HG02938 (cell line): ENCODE measurements around the gene MAPKBP1.

Source experiments
- ATAC-seq: cut with Tn5 transposase; IDR thresholded peaks from one replicate; pipeline ENCODE4 v1.9.1; 2021; ENCODE audit warnings: mild to moderate bottlenecking, moderate library complexity; ENCODE audit not compliant: unreplicated experiment

MAPKBP1 gene

DNA sequence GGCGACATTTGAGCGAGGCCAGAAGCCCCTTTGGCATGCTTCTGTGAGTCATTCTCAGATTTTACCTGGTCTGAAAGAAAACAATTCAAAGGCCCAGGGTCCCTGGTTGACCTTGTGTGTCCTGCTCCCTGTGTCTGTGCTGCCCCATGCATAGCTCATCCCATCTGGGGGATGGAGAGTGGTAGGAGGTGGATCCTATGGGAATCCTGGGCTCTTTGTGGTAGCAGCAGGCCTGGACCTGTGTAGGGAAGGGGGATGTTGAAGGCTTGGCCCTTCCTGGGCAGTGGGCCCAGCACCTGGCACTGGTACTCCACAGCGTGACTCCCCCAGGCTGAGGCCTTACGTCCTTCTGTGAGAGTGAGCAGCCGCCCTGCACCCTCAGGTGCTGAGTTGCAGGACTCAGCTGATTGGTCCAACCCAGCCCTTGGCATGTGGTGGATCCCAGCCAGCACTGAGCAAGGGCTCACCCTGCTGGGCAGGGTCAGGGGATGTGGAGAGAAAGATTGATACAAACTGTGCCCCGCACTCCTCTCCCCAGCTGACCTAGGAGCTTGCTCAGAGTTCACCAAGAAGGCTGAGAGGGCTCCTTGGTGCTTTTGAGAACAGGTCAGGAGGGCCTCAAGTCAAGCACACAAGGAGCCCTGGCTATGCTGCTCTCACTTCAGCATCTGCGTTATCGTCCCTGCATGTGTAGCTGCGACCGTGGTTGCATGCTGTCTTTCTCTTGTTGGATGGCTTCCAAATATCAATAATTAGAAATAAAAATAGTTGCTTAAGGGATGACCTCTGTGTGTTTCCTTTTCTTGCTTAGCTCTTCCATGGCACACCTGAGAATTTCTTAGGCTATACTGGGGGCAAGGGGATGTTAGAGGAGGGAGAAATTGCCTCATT is 32.3 kb downstream of the MAPKBP1 start:
- no peak for ATAC-seq

DNA sequence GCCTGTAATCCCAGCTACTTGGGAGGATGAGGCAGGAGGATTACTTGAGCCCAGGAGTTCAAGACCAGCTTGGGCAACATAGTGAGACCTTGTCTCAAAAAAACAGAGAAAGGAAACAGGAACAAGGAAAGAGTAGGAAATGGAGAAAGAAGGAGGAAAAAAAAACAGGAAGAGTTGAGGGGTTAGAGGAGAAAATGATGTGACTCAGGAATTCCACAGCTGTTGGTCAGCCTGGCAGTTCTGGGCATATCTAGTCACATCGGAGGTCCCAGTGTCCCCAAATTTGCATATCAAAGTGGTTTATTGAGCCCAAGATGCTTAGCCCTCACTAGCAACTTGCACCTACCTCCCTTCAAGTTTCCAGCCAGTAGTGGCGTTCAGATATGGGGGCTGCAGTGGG is 34.8 kb downstream of the MAPKBP1 start:
- ATAC-seq: no peak

DNA sequence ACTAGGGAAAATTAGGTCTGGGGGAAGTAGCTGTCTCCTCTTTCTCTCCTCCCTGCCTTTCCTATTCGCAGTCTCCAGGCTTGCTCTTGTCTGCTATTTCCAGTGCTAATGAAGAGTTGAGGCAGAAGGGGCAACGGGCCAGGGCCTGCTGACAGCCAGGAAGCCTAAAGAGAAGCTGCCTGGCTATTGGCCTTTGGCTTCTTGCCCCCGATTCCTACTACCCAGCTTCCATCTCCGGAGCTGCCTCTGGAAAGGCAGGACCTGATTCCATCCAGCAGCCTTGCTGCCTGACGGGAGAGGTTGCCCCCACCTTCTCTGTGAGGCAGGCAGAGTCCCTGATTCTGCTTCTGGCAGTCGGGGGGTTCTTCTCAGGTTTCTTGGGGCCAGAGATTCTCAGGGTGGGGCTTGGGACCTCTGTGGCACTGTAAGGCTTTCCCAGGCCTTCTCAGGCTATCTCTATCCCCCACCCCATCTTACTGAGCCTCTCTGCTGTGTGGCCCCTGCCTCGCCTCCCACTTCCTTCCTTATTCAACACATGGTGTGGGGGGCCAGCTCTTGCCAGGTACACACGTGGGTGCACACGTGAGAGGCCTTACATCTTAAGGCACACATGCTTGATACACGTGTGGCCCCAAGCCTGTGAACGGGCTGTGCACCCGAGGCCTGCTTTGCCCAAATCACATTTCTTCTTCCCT is 35.4 kb downstream of the MAPKBP1 start:
- ATAC-seq: no peak

DNA sequence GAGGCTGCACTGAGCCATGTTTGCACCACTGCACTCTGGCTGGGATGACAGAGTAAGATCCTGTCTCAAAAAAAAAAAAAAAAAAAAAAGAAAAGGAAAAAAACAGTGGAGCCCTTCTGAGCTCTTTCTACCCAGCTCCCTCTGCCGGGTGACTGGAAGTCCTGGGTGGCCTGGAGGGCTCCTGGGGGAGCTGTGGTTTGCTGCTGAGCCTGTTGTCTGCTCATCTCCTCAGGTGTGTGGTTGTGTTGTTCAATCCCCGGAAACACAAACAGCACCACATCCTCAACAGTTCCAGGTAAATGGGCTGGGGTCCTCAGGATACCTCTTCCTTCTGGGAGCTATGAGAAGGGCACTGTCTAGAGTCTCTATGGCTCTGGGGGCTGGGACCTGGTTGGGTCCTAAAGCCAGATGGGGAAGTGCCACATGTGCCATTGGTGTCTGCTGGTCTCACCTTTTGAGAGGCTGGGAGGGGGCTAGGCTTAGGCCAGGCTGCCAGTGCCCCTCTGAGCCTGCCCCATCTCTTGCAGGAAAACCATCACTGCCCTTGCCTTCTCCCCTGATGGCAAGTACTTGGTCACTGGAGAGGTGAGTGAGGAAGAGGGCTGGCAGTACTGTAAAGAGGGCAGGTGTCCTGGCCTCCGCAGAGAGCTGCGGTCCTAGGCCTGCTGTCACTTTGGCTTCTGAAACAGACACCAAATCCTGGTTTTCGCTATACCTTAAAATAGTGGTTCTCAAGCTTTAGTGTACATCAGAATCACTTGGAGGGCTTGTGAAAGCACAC is 36.6 kb downstream of the MAPKBP1 start:
- no peak for ATAC-seq

DNA sequence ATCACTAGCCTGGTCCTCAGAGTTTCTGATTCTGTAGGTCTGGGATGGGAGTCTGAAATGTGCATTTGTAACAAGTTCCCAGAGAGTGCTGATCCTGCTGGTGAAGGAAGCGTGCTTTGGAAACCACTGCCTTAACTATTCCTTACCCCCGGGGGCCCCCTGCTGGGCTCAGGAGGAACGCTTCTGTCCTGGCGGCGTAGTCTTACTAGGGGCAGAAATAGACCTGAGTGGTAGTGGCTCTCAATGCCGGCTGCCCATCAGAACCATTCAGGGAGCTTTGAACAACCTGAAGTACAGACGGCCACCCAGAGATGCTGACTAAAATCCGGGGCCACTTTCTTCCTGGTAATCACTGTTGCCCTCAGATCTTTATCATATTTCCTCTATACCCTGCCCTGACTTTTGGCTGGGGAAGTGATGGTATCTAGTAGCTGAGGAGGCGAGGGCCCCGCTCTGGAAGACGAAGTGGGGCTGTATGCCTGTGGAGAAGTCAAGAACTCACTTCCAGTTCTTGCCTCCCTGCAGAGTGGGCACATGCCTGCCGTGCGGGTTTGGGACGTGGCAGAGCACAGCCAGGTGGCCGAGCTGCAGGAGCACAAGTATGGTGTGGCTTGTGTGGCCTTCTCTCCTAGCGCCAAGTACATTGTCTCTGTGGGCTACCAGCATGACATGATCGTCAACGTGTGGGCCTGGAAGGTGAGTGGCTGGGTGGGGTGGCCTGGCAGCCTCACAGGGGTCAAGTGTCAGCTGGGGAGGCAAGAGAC is 37.3 kb downstream of the MAPKBP1 start:
- ATAC-seq: no peak

DNA sequence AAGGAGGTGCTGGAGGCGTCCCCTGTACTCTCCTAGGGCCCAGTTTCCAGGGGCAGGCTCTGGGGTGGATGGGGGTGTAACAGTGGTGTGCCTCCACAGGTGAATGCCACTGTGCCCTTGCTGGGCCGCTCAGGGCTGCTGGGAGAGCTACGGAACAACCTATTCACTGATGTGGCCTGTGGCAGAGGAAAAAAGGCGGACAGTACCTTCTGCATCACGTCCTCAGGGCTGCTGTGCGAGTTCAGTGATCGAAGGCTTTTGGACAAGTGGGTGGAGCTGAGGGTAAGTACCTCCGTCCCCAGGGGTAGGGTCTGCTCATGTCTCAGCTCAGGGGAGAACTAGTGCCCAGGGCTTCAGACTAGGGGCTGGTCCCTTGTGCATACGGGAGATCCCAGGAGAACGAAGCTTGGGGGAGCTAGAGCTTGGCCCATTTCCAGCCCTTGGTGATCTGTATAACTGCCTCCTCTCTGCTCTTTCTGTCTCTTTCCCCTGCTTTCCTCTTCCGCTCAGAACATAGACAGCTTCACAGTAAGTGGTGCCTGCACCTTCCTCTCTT is 38.6 kb downstream of the MAPKBP1 start:
- ATAC-seq: no peak

DNA sequence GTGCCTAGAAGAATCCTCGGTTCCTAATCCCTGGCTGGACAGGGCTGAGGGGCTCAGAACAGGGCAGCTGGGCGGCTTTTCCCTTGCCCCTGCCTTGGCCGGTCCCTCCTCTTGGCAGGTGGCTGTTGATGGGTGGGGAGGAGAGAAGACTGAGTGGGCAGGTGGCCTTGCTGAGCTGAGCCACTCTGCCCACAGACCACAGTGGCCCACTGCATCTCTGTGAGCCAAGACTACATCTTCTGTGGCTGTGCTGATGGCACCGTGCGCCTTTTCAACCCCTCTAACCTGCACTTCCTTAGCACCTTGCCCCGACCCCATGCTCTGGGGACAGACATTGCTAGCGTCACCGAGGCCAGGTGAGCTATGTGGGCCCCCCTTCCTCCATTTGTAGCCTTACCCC is 39.1 kb downstream of the MAPKBP1 start:
- no peak for ATAC-seq

DNA sequence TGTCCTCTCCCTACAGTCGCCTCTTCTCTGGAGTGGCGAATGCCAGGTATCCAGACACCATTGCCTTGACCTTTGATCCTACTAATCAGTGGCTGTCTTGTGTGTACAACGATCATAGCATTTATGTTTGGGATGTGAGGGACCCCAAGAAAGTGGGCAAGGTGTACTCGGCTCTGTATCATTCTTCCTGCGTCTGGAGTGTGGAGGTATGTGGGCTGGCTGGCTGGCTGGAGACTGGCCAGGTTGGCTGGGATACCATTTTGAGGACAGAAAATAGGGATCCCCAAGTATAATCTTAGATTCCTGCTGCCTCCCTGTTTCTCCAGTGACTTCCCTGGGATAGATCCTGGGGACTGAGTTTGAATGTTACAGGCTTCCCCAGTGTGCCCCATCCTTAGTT is 40.2 kb downstream of the MAPKBP1 start:
- no peak for ATAC-seq

DNA sequence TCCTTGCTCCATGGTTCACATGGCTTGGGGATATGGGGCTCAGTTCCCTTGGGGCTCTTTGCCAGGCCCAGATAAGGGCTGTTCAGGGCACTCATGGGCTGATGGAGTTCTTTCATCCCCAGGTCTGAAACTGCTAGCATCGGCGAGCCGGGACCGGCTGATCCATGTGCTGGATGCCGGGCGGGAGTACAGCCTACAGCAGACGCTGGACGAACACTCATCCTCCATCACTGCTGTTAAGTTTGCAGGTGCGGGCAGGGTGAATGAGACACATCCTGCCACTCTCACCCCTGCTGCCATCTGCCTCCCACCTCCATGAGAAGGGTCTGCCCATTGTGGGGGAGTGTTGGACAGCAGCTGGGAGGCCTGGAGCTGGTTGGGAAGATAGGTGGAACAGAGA is 42.5 kb downstream of the MAPKBP1 start:
- no peak for ATAC-seq

DNA sequence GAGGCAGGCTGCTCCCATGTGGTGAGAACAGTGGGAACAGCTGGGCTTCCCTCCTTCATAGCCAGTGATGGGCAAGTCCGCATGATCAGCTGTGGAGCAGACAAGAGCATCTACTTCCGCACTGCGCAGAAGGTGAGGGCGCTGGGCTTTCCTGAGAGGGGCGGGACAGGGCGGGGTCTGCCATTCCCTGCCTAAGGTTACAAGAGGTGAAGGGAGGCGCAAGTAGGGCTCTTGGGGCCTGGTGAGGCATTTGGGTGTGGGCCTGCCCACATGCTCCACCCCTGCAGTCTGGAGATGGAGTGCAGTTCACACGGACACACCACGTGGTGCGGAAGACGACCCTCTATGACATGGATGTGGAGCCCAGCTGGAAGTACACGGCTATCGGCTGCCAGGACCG is 43.0 kb downstream of the MAPKBP1 start:
- ATAC-seq: no peak

DNA sequence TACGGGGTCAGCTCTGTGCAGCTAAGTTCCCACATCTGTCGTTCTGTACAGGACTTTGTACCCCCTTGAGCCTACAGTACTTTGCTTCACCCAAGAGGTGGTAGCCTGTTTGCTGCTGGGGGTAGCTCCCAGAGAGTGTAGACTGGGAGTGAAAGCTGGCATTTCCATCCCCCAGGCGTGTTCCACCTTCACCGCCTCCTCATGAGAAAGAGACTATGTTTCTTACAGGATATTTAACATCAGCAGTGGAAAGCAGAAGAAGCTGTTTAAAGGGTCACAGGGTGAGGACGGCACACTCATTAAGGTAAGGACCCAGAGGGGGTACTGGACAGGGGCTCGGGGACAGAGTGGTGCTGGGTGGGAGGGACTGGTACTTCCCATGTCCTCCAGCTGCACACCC is 43.5 kb downstream of the MAPKBP1 start:
- ATAC-seq: no peak

DNA sequence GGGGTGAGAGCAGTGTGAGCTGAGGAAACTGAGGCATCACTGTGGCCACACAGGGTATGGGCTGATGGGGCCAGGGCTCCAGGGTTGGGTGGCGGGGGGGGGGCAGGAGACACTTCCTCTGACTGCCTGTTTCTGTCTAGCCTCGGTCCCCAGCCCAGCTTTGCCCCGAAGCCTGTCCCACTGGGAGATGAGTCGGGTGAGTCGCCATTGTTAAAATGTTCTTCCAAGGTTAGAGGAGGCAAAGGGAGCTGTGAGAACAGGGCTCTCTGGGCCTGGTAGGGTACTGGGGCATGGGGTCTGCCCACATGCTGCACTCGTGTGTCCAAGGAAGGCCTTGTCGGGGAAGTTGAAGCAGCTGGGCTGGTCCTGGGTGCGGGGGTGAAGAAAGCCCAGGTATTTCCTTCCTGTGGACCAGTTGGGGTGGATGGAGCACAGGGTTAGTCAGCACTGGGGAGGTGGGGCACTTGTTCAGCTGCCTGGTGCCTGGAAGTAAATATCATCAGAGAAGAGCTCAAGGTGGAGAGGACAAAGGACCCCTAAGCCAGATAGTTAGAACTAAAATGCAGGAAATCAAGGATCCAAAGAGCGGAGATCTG is 45.3 kb downstream of the MAPKBP1 start:
- no peak for ATAC-seq

DNA sequence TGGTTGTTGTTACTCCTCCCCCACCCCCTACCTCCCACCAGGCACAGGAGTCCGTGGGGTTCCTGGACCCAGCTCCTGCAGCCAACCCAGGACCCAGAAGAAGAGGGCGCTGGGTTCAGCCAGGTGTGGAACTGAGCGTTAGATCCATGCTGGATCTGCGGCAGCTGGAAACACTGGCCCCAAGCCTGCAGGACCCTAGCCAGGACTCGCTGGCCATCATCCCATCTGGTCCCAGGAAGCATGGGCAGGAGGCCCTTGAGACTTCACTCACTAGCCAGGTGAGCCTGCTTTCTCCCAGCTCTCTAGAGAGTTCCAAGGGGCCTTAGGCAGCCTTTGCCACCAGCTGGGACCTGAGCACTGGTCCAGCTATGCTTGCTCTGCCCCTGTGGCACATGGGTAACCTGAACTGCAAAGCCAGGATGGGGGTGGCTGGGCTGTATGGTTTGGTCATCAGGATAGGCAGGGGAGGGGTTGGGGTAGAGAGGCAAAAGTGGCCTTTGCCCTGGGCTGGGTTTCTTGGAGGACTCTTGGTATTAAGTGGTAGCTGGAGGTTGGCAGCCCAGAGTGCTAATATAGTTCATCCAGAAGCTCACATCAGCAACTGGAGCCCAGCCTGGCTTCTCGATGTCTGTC is 46.6 kb downstream of the MAPKBP1 start:
- no peak for ATAC-seq

DNA sequence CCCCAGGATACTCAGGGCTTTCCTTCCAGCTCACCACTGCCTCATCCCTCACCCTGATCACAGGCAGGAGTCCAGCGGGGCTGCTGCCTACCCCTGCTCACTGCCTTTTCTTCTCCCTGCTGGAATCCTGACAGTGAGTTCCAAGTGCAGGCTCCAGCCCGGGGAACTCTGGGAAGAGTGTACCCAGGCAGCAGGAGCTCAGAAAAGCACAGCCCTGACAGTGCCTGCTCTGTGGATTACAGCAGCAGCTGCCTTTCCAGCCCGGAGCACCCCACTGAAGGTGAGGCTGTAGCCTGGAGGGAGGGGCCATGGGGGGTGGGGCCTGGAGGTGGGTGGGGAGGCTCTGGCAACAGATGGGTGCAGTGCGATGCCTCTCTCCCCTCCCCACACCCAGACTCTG is 47.5 kb downstream of the MAPKBP1 start:
- ATAC-seq: no peak

DNA sequence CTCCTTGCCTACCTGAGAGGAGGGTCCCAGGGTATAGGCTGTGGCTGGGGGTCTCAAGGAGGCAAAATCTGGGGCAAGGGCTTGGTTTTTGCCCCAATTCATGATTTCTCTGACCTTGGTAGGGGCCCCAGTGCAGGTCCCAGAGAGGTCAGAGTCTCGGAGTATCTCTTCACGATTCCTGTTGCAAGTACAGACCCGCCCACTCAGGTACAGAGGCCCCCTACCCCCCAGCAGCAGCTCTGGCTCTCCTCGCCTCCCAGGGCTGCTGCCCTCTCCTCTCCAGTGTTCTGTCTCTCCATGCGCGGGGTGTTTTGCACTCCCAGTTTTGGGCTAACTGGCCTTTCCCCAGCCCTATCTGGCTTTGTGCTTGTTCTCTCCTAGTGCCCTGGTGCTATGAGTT is 48.2 kb downstream of the MAPKBP1 start:
- ATAC-seq: no peak

DNA sequence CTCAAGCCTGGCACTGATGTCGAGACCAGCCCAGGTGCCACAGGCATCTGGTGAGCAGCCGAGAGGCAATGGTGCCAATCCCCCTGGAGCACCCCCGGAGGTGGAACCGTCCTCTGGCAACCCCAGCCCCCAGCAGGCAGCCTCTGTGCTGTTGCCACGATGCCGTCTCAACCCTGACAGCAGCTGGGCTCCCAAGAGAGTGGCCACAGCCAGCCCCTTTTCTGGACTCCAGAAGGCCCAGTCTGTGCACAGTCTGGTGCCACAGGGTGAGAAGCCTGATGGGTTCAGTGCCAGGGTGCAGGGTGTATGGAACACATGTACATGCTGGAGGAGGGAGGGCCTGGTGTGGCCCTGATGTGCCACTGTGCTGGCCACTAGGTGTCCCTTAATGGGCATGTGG is 48.7 kb downstream of the MAPKBP1 start:
- no peak for ATAC-seq

DNA sequence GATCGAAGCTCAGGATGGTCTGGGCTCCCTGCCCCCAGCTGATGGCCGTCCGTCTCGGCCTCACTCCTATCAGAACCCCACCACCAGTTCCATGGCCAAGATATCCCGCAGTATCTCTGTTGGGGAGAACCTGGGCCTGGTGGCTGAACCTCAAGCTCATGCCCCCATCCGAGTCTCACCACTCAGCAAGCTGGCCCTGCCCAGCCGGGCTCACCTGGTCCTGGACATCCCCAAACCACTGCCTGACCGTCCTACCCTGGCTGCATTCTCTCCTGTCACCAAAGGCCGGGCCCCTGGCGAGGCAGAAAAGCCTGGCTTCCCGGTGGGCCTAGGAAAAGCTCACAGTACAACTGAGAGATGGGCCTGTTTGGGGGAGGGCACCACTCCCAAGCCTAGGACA is 49.2 kb downstream of the MAPKBP1 start:
- no peak for ATAC-seq

DNA sequence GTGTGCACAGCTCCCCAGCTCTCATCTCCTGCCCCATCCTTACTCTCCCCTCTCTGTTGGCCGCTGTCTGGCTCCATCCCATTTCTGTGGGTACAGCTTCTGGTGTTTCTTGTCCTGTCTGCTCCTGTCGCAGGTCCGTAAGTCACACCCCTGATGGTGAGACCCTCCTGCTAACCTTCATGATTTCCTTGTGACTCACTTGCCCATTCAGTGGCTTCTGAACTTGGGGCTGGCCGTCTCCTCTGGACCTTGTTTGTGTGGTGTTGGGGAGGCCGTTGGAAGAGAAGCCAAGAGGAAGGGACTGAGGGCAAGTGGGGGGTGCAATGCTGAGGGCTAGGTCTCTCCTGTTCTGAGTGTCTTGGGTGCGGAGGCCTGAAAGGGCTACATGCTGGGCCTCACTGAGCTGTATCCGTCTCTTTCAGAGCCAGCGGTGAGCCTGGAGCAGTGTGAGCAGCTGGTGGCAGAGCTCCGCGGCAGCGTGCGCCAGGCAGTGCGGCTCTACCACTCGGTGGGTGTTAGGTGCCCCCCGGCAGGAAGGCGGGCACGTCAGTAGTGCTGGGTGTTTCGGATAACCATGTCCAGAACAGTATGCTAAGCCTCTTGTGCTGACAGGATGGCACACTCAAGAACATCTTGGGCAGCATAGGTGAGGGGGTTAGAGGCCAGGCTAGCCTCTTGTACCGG is 49.9 kb downstream of the MAPKBP1 start:
- ATAC-seq: no peak

DNA sequence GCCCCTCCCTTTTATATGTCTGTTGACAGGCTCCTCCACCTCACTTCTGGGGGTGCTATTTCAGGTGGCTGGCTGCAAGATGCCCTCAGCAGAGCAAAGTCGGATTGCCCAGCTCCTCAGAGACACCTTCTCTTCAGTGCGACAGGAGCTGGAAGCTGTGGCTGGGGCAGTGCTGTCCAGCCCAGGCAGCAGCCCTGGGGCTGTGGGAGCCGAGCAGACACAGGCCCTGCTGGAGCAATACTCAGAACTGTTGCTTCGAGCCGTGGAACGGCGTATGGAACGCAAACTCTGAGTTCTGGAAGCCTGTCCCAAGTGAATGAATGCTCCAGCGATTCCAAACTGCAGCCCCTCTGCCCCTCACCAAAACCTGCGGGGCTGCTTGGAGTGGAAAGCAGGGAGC is 50.9 kb downstream of the MAPKBP1 start:
- ATAC-seq: no peak
